HL-60 (cell line): ENCODE results near the gene DPM1.

Experiments used
- CTCF ChIP-seq: IDR thresholded peaks from one replicate; pipeline ENCODE4 v1.5.1; 2011; ENCODE audit warnings: low read length, control low read depth, inconsistent platforms; ENCODE audit not compliant: insufficient read depth
- POLR2AphosphoS5 ChIP-seq: IDR thresholded peaks from 2 replicates; pipeline ENCODE4 v1.6.1; 2012; ENCODE audit warnings: low read depth
- REST ChIP-seq: IDR thresholded peaks from 2 replicates; pipeline ENCODE4 v1.6.1; 2012; ENCODE audit warnings: low read depth; ENCODE audit not compliant: insufficient replicate concordance

GRCh38 chr20:50932691-50933280, 25.5 kb downstream of the DPM1 start:
- TF ChIP-seq REST (no peak), CTCF (no peak), POLR2AphosphoS5 (no peak)
